Measurements from ENCODE around the gene AHCTF1.
A peak's percentile ranks its signal among the peaks of the same experiment; 100 is the strongest.

AHCTF1 gene

GRCh38 chr1:246931549-246932365, at the start of gene AHCTF1:
Gene AHCTF1 (minus strand): TSS chr1:246931948. CDS start chr1:246918370, 13,578 bp downstream.
- peak; percentile 94 for DNase-seq (ENCODE audit: low read depth)

- no peak for DNase-seq (ENCODE audit: low read depth)
Measured at GRCh38 chr1:246978785-246979184, 47.0 kb upstream of the AHCTF1 start.

- no peak for DNase-seq (ENCODE audit: low read depth)
Measured at GRCh38 chr1:246978281-246978680, 46.5 kb upstream of the AHCTF1 start.

GRCh38 chr1:246971969-246972368, 40.2 kb upstream of the AHCTF1 start:
- no peak for DNase-seq (ENCODE audit: low read depth)

- DNase-seq (ENCODE audit: low read depth) = peak; percentile 33
Measured at GRCh38 chr1:246971090-246971721, 39.5 kb upstream of the AHCTF1 start.

GRCh38 chr1:246969621-246970020, 37.9 kb upstream of the AHCTF1 start:
- DNase-seq (ENCODE audit: low read depth) = no peak

- no peak for DNase-seq (ENCODE audit: low read depth)
Measured at GRCh38 chr1:246966502-246966901, 34.8 kb upstream of the AHCTF1 start.

GRCh38 chr1:246959944-246960693, 28.4 kb upstream of the AHCTF1 start:
- no peak for DNase-seq (ENCODE audit: low read depth)

GRCh38 chr1:246954126-246954525, 22.4 kb upstream of the AHCTF1 start:
- DNase-seq (ENCODE audit: low read depth) = no peak

GRCh38 chr1:246951413-246951812, 19.7 kb upstream of the AHCTF1 start:
- no peak for DNase-seq (ENCODE audit: low read depth)

GRCh38 chr1:246949956-246950355, 18.2 kb upstream of the AHCTF1 start:
- no peak for DNase-seq (ENCODE audit: low read depth)

GRCh38 chr1:246947255-246947654, 15.5 kb upstream of the AHCTF1 start:
- DNase-seq (ENCODE audit: low read depth) = no peak

GRCh38 chr1:246946366-246946765, 14.6 kb upstream of the AHCTF1 start:
- no peak for DNase-seq (ENCODE audit: low read depth)

- DNase-seq (ENCODE audit: low read depth) = no peak
Measured at GRCh38 chr1:246934765-246935164, 3.0 kb upstream of the AHCTF1 start.

GRCh38 chr1:246933893-246934292, 2.1 kb upstream of the AHCTF1 start:
- no peak for DNase-seq (ENCODE audit: low read depth)

GRCh38 chr1:246932366-246932700, 585 bp upstream of the AHCTF1 start:
- no peak for DNase-seq (ENCODE audit: low read depth)

GRCh38 chr1:246930830-246931548, 759 bp downstream of the AHCTF1 start:
- peak; percentile 34 for DNase-seq (ENCODE audit: low read depth)

GRCh38 chr1:246925997-246926626, 5.6 kb downstream of the AHCTF1 start:
- no peak for DNase-seq (ENCODE audit: low read depth)

- DNase-seq (ENCODE audit: low read depth) = no peak
Measured at GRCh38 chr1:246923900-246924299, 7.8 kb downstream of the AHCTF1 start.

GRCh38 chr1:246923482-246923881, 8.3 kb downstream of the AHCTF1 start:
- no peak for DNase-seq (ENCODE audit: low read depth)

GRCh38 chr1:246921481-246921880, 10.3 kb downstream of the AHCTF1 start:
- DNase-seq (ENCODE audit: low read depth) = no peak

- DNase-seq (ENCODE audit: low read depth) = no peak
Measured at GRCh38 chr1:246919902-246920301, 11.8 kb downstream of the AHCTF1 start.
